ENCODE results near the gene CRYBA2.

CRYBA2 gene

GRCh38 chr2:219022616-219023015 is 29.4 kb upstream of the CRYBA2 start:
- FAIRE-seq, result no peak

GRCh38 chr2:219022041-219022440 is 28.8 kb upstream of the CRYBA2 start:
- FAIRE-seq, result no peak

GRCh38 chr2:219021591-219021990 is 28.4 kb upstream of the CRYBA2 start:
- FAIRE-seq, result no peak

GRCh38 chr2:219020604-219021365 is 27.6 kb upstream of the CRYBA2 start:
- no peak for FAIRE-seq

GRCh38 chr2:219019436-219019835 is 26.2 kb upstream of the CRYBA2 start:
- no peak for FAIRE-seq

GRCh38 chr2:219018726-219019125 is 25.5 kb upstream of the CRYBA2 start:
- FAIRE-seq, result no peak

GRCh38 chr2:219018286-219018685 is 25.1 kb upstream of the CRYBA2 start:
- no peak for FAIRE-seq

GRCh38 chr2:219017201-219017931 is 24.1 kb upstream of the CRYBA2 start:
- no peak for FAIRE-seq

GRCh38 chr2:219016721-219017120 is 23.5 kb upstream of the CRYBA2 start:
- FAIRE-seq, result no peak

GRCh38 chr2:219010873-219011272 is 17.7 kb upstream of the CRYBA2 start:
- no peak for FAIRE-seq

GRCh38 chr2:219010162-219010756 is 17.0 kb upstream of the CRYBA2 start:
- no peak for FAIRE-seq

- no peak for FAIRE-seq
These were observed 16.1 kb upstream of the CRYBA2 start for GRCh38 chr2:219009294-219009693.

- no peak for FAIRE-seq
These were observed 10.8 kb upstream of the CRYBA2 start for GRCh38 chr2:219003979-219004378.

- no peak for FAIRE-seq
These were observed 10.0 kb upstream of the CRYBA2 start for GRCh38 chr2:219003267-219003634.

- no peak for FAIRE-seq
These were observed 9.4 kb upstream of the CRYBA2 start for GRCh38 chr2:219002395-219003266.

- FAIRE-seq, result no peak
These were observed 8.6 kb upstream of the CRYBA2 start for GRCh38 chr2:219001577-219002394.

- FAIRE-seq, result no peak
These were observed 7.9 kb upstream of the CRYBA2 start for GRCh38 chr2:219001100-219001576.

- FAIRE-seq, result no peak
These were observed 7.3 kb upstream of the CRYBA2 start for GRCh38 chr2:219000569-219000960.

GRCh38 chr2:218999881-219000568 is 6.8 kb upstream of the CRYBA2 start:
- FAIRE-seq, result no peak

GRCh38 chr2:218999021-218999880 is 6.0 kb upstream of the CRYBA2 start:
- FAIRE-seq, result no peak
